ENCODE measurements around the gene PDE6D.

Gene PDE6D

GRCh38 chr2:231682603-231683291, 98.3 kb downstream of the PDE6D start:
- Histone ChIP-seq H3K9ac (peak overlapping the region; percentile 99), H3K4me3 (peak overlapping the region; percentile 85), H3K27ac (peak overlapping the region; percentile 100), H4K20me1 (peaks cover 21% of the 10 kb centered on the region; the same call in 1 of the 2 replicates), H3K4me1 (peaks cover 78% of the 10 kb centered on the region), H3K27me3 (no peaks in the 10 kb centered on the region), H3K36me3 (peaks cover 8% of the 10 kb centered on the region), H3K4me2 (peak overlapping the region; percentile 99), H3K9me3 (no peaks in the 10 kb centered on the region)
- no peak for TF ChIP-seq Cebpa-rat (IDR thresholded peaks at IDR 0.05)

All from BLaER1 (cell line).